Natural killer cell (primary cell): ENCODE data around the gene NDRG3. TPM values are rescaled to one million over a fixed set of nuclear protein-coding genes. Genes with fewer than 3 reads are reported as not detected.
"Not testable (repeated sequence)": the region's sequence is repeated elsewhere in the genome, so short reads cannot be mapped to it uniquely, and the experiment has no call there.

Source experiments
- ATAC-seq, 3 donors: fragments of 150-1000 bp in 2 of 3; fragments of 200-7000 bp in 1 of 3; cut with Tn5 transposase; 1 replicate in 1 of 3; 2 replicates in 2 of 3; pipeline ENCODE4 v1.10.0; 2021; ENCODE audit warnings: mild to moderate bottlenecking in 2 of 3, moderate library complexity in 2 of 3
- DNase-seq, 2 donors: peaks; one replicate each; pipeline versions ENCODE4 v3.0.0 to v3.0.0-alpha.2; 2013 to 2021; ENCODE audit warnings: mixed read lengths in 1 of 2
- H3K27ac ChIP-seq: one replicate; pipeline ENCODE4 v1.5.1; 2013; ENCODE audit warnings: mild to moderate bottlenecking, low read length
- H3K27me3 ChIP-seq: one replicate; pipeline ENCODE4 v1.6.1; 2013; ENCODE audit warnings: low read length; ENCODE audit not compliant: control insufficient read depth, insufficient read depth
- H3K36me3 ChIP-seq: one replicate; pipeline ENCODE4 v1.6.1; 2013; ENCODE audit warnings: low read length; ENCODE audit not compliant: control insufficient read depth, insufficient read depth
- H3K4me1 ChIP-seq: one replicate; pipeline ENCODE4 v1.6.1; 2013; ENCODE audit warnings: low read length; ENCODE audit not compliant: control insufficient read depth, insufficient read depth
- H3K4me3 ChIP-seq: one replicate; pipeline ENCODE4 v1.5.1; 2013; ENCODE audit warnings: low read length
- H3K9me3 ChIP-seq: one replicate; pipeline ENCODE4 v1.6.1; 2013; ENCODE audit warnings: low read length; ENCODE audit not compliant: control insufficient read depth, insufficient read depth
- H3K27ac Mint-ChIP-seq, 2 donors: one replicate each; pipeline ENCODE4 v1.8.0; 2022; ENCODE audit warnings: mild to moderate bottlenecking in 2 of 2, mixed read lengths in 2 of 2, moderate library complexity in 1 of 2
- H3K27me3 Mint-ChIP-seq, 2 donors: one replicate each; pipeline ENCODE4 v1.8.0; 2022; ENCODE audit warnings: low read depth in 2 of 2, mixed read lengths in 2 of 2
- H3K36me3 Mint-ChIP-seq: one replicate; pipeline ENCODE4 v1.8.0; 2022; ENCODE audit warnings: mixed read lengths
- H3K4me1 Mint-ChIP-seq, 2 donors: one replicate each; pipeline ENCODE4 v1.8.0; 2022; ENCODE audit warnings: mixed read lengths in 2 of 2
- H3K4me3 Mint-ChIP-seq: one replicate; pipeline ENCODE4 v1.8.0; 2022; ENCODE audit warnings: mild to moderate bottlenecking, moderate library complexity, mixed read lengths
- H3K9me3 Mint-ChIP-seq, 2 donors: one replicate each; pipeline ENCODE4 v1.8.0; 2022; ENCODE audit warnings: mixed read lengths in 2 of 2
- WGBS: methylation state at CpG from one replicate; pipeline ENCODE4 v1.1.7; 2013; ENCODE audit warnings: missing lambda C conversion rate; ENCODE audit not compliant: insufficient coverage; 5-methylcytosine and 5-hydroxymethylcytosine counted together
- intact Hi-C: fragments of 100-400 bp; cut with micrococcal nuclease; formaldehyde crosslinking; loops from one replicate; pipeline ENCODE4 v1.14.2; 2022
- total RNA-seq, 4 donors: library from RNA; stranded (reverse); fragments of 120-200 nt in 1 of 4; gene quantifications; one replicate each; pipeline versions ENCODE4 v1.2.3 to v1.2.4, GENCODE V29; 2013 to 2022
- TF ChIP-seq, protein P1 (sequence below): fragments of 200-600 bp; IDR thresholded peaks from one replicate; pipeline ENCODE4 v1.8.0; 2022; ENCODE audit warnings: antibody characterized with exemption

The NDRG3 gene
- total RNA-seq, 3 donors from 2014 or later (not counting 1 experiment from before 2014, with no cell fraction given) = 27.1 to 30.3 (median 28.3) TPM

DNA sequence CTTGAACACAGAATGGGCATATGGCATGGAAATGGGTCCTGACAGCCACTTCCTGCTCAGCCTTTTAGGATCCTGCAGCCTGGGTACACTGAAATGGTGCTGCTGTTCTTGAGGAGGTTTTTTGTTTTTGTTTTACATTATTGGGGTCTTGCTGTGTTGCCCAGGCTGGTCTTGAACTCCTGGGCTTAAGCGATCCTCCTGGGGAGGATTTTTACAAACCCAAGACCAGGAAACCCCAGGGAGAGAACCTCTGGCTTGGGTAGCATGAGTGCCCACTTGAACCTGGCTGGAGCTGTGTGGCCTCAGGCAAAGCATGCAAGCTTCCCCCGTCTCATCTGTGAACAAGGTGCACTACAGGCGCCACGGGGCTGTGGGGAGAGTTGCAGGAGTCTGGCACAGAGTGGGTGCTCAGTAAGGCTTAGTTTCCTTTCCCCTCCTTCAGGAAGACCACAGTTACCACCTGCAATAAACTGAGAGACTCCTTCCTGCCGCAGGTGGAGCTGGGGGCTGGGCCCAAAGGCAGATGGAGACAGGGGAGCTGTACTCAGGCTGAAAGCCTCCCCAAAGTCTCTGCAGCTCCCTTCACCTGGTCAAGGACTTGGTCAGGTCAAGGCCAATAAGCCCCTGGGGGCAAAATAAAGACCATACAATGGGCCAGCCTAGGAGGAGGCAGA lies 101.7 kb downstream of the NDRG3 start:
- ATAC-seq = peak; percentile 40 to 74 (median 70)
- H3K4me3 Mint-ChIP-seq = peak overlapping the region; percentile 95
- TF ChIP-seq, protein P1, sequence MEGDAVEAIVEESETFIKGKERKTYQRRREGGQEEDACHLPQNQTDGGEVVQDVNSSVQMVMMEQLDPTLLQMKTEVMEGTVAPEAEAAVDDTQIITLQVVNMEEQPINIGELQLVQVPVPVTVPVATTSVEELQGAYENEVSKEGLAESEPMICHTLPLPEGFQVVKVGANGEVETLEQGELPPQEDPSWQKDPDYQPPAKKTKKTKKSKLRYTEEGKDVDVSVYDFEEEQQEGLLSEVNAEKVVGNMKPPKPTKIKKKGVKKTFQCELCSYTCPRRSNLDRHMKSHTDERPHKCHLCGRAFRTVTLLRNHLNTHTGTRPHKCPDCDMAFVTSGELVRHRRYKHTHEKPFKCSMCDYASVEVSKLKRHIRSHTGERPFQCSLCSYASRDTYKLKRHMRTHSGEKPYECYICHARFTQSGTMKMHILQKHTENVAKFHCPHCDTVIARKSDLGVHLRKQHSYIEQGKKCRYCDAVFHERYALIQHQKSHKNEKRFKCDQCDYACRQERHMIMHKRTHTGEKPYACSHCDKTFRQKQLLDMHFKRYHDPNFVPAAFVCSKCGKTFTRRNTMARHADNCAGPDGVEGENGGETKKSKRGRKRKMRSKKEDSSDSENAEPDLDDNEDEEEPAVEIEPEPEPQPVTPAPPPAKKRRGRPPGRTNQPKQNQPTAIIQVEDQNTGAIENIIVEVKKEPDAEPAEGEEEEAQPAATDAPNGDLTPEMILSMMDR = no peak
- H3K4me1 ChIP-seq = peaks cover 57% of the 10 kb centered on the region
- H3K27ac Mint-ChIP-seq = peak overlapping the region; percentile 97 to 98
- peak; percentile 42 to 81 for DNase-seq
- peak overlapping the region; percentile 54 for H3K4me3 ChIP-seq
- H3K9me3 Mint-ChIP-seq = no peaks in the 10 kb centered on the region
- peak overlapping the region; percentile 85 for H3K27ac ChIP-seq
- H3K9me3 ChIP-seq = no peaks in the 10 kb centered on the region
- no peaks in the 10 kb centered on the region for H3K27me3 ChIP-seq
- intact Hi-C loops = loop anchor here (1.0 to 10.0 kb wide), 3 partner anchors 16 to 241 kb away; no protein-coding TSS in a partner anchor
- peaks cover 25% of the 10 kb centered on the region for H3K36me3 ChIP-seq
- H3K4me1 Mint-ChIP-seq = peaks cover 57 to 59% of the 10 kb centered on the region in 2 donors
- 28% methylated on average over 3 of the region's 5 CpGs for WGBS
- no peaks in the 10 kb centered on the region for H3K27me3 Mint-ChIP-seq
- H3K36me3 Mint-ChIP-seq = no peaks in the 10 kb centered on the region

DNA sequence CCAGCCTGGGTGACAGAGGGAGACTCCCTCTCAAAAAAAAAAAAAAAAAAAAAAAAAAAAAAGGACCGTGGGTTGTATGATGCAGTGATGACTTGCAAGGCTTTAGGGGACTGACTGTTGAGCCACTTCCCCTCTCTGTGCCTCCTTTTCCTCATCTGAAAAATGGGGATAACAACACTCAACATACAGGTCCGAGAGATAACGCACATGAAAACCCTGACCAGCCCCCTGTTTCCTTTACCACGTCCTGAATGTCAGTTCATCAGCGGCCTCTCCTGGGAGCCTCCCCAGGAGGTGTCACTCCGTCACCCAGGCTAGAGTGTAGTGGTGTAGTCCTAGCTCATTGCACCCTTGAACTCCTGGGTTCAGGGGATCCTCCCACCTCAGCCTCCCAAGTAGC lies 103.8 kb downstream of the NDRG3 start:
- peak in 1 of 2 donors; percentile 26 for DNase-seq
- no peak overlapping the region for H3K27ac ChIP-seq
- intact Hi-C loops = loop anchor here (10.0 kb wide), 1 partner anchor 243 kb away; no protein-coding TSS in a partner anchor

DNA sequence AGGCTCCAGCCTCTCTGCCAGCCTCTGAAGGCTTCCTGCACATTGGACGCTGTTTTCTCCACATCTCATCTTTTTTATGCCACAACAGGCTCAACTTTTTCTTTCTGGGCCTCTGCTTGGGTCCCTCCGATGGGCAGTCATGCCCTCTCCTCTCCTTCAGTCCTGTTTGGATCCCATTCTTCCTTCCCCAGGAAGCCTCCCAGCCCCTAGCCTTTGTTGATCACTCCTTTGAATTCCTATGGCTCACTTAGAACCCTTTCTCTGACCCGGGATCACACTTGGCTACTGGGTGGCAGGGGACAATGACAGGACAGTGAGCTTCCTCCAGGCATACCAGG lies 104.4 kb downstream of the NDRG3 start:
- Mint-ChIP-seq H3K4me3 (no peak overlapping the region), H3K4me1 (peaks cover 50 to 52% of the 10 kb centered on the region in 2 donors)
- H3K27ac ChIP-seq = no peak overlapping the region

More for the DNA sequence above, 103.8 kb downstream of the NDRG3 start:
- ATAC-seq = peak; percentile 18 to 24 (median 20)
- Mint-ChIP-seq H3K36me3 (no peaks in the 10 kb centered on the region), H3K27me3 (no peaks in the 10 kb centered on the region), H3K9me3 (no peaks in the 10 kb centered on the region), H3K4me1 (peaks cover 55 to 57% of the 10 kb centered on the region in 2 donors), H3K27ac (peak overlapping the region; percentile 97 to 98), H3K4me3 (peak overlapping the region; percentile 95)
- no peaks in the 10 kb centered on the region for H3K9me3 ChIP-seq
- 20% methylated on average over 5 of the region's 6 CpGs for WGBS
- no peaks in the 10 kb centered on the region for H3K27me3 ChIP-seq
- peaks cover 36% of the 10 kb centered on the region for H3K36me3 ChIP-seq
- no peak overlapping the region for H3K4me3 ChIP-seq
- TF ChIP-seq, protein P1 = no peak
- H3K4me1 ChIP-seq = peaks cover 57% of the 10 kb centered on the region

DNA sequence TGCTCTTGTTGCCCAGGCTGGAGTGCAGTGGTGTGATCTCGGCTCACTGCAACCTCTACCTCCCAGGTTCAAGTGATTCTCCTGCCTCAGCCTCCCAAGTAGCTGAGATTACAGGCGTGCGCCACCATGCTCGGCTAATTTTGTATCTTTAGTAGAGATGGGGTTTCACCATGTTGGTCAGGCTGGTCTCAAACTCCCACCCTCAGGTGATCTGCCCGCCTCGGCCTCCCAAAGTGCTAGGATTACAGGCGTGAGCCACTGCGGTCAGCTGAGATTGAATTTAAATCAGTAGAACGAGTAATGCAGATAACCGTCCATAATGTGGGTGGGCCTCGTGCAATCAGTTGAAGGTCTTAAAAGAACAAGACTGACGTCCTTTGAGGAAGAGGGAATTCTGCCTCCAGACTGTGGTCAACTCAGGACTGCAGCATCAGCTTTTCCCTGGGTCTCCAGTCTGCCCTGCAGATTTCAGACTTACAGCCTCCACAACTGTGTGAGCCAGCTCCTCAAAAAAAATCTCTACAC lies 107.0 kb downstream of the NDRG3 start:
- H3K36me3 Mint-ChIP-seq, H3K27ac Mint-ChIP-seq, H3K27me3 ChIP-seq, H3K27me3 Mint-ChIP-seq, H3K4me3 ChIP-seq, H3K27ac ChIP-seq, H3K9me3 Mint-ChIP-seq, H3K9me3 ChIP-seq, DNase-seq, H3K4me3 Mint-ChIP-seq, ATAC-seq, intact Hi-C loops: not testable (repeated sequence)
- H3K4me1 Mint-ChIP-seq = peaks cover 25 to 32% of the 10 kb centered on the region in 2 donors
- Histone ChIP-seq H3K36me3 (peaks cover 55% of the 10 kb centered on the region), H3K4me1 (peaks cover 31% of the 10 kb centered on the region)
- 100% methylated on average over 11 of the region's 12 CpGs for WGBS

More for the DNA sequence above, 104.4 kb downstream of the NDRG3 start:
- TF ChIP-seq, protein P1 = no peak
- ATAC-seq = no peak
- Histone ChIP-seq H3K27me3 (no peaks in the 10 kb centered on the region), H3K4me1 (peaks cover 54% of the 10 kb centered on the region), H3K36me3 (peaks cover 36% of the 10 kb centered on the region), H3K9me3 (no peaks in the 10 kb centered on the region), H3K4me3 (no peak overlapping the region)
- WGBS = 93% methylated on average over 3 of the region's 3 CpGs
- Mint-ChIP-seq H3K27me3 (no peaks in the 10 kb centered on the region), H3K36me3 (no peaks in the 10 kb centered on the region), H3K9me3 (no peaks in the 10 kb centered on the region), H3K27ac (peak overlapping the region; percentile 97 to 98)
- intact Hi-C loops = loop anchor here (10.0 kb wide), 1 partner anchor 243 kb away; no protein-coding TSS in a partner anchor
- DNase-seq = no peak
